HG03571 (cell line): Measurements from ENCODE around the gene RIMOC1.
"Not testable (repeated sequence)": the region's sequence is repeated elsewhere in the genome, so short reads cannot be mapped to it uniquely, and the experiment has no call there.

Experiments used
- ATAC-seq: cut with Tn5 transposase; IDR thresholded peaks from one replicate; pipeline ENCODE4 v1.9.1; 2021; ENCODE audit not compliant: unreplicated experiment

Gene RIMOC1

DNA sequence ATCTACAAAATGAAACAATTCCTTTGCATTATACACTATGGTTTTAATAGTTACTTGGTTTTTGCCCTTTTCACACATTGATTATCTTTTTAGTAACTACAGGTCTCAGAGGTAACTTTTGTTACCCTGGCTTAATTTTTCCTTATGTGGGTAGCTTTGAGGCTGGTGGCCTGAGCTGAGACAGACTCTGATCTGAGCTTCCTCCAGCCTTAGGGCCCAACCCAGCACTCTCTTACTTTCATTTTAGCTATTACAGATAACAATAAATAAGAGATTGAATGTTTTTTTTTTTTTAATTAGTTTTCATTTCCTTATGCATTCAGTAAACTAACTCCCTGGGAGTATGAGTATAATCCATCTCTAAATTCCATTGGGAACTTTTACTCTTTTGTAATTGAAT is 18.9 kb upstream of the RIMOC1 start:
- no peak for ATAC-seq

DNA sequence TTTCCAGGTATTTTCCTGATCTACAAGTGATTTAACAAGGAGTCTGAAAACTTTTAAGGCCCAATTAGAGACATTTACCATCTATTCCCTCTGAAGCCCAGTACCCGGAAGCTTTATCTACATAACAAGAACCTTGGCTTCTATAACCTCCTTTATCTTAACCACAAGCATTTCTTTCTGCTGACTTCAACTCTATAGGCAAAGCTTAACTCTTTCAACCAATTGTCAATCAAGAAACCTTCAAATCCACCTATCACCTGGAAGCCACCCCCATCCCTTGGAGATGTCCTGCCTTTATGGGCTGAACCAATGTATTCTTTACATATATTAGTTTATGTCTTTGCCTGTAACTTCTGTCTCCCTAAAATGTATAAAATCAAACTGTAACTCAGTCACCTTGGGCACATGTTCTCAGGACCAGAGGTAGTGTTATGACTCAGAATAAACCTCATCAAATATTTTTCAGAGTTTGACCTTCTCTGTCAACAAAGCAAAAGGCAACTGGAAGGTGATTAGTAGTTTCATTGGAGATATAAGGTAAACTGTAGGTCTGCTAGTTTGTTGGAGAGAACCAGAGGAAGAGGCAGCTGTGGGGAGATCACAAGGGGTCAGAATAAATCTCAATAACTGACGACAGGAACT is 13.0 kb upstream of the RIMOC1 start:
- no peak for ATAC-seq

DNA sequence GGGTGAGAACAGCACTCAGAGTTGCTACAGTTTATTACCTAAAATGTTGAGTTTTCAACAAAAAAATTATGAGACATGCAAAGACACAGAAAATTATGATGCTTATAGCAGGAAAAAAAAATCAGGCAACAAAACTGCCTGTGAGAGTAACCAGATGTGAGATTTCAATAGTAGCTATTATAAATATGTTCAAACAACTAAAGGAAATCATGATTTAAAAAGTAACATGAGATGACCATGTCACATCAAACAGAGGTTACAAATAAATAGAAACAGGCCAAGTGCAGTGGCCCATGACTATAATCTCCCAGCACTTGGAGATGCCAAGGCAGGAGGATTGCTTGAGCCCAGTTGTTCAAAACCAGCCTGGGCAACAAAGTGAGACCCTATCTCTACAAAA is 12.1 kb upstream of the RIMOC1 start:
- ATAC-seq = no peak

DNA sequence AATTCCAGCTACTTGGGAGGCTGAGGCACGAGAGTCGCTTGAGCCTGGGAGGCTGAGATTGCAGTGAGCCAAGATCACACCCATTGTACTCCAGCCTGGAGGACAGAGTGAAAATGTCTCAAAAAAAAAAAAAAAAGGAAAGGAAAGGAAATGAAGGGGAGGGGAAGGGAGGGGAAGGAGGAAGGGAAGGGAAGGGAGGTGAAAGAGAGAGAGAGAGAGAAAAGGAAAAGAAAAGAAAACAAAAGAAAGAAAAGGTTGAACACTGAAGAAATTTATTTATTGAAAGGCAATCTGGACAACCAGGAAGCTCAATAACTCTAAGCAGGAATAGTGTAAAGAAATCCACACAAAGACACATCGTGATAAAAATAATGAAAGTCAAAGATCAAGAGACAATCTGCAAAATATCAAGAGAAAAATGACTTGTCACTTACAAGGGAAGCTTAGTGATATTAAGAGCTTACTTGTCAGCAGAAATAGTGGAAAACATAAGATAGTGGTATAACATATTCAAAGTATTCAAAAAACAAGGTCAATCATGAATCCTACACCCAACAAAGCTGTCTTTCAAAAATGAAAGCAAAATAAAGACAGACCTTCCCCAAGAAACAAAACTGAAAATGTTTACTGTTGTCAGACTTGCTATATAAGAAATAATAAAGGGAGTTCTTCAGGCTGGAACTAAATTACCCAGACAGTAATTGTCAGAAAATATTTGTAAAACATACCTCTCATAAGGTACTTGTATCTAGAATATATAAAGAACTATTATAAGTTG is 10.9 kb upstream of the RIMOC1 start:
- no peak for ATAC-seq

DNA sequence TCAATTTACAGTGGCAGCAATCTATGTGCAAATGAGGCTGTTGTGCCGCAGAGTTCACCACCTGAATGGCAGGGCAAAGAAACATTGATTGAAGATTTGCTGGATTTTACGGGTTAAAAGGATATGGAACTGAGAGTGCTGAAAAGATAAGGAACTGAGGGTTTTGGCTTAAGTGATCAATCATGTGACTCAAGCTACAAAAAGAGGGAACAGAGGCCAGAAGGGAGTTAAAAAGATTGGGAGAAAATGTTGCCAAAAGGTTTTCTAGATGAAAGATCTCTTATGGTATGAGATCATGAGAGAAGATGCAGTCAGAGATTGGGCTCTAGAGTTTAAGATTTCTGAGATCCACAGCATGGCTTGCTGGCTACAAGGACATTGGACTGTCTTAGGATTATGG is 7.9 kb upstream of the RIMOC1 start:
- no peak for ATAC-seq

DNA sequence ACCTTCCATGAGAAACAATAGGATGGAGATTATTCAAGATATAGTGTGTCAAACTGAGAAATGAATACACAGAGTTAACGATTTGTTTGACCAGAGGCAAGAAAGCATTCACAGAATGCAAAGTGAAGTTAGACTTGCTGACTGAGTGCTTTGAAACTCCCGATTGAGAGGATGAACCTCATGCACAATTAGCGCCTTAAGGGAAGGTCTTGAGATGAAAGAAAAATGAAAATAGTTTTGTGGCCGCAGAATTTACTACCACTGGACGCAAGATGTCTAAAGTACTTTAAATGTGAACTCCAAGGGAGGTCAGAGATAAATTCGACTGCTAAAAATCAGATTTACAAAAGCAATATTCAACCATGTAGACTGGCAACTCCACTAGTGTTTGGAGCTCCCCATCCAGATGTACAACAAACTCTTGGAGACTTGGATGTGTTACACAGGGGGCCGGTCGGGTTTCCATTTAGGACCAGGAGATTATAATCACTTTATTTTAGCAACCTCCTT is 707 bp upstream of the RIMOC1 start:
- ATAC-seq = no peak

DNA sequence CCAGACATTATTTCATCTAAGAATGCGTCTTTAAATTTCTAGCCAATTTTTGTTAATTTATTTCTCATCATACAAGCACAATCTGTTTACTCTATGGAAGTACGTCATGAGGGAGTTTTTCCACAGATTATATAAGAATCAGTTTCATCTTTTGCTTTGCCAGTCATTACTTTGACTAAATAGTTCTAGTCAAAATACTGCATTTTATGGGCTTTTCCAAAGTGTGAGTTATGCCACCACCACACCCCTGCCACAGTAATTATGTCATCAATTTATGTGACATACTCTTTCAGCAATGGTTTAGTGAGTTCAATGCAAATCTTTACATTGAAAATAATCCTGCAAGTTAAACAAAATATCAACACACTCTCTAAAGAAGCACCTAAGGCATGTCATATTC is 2.0 kb downstream of the RIMOC1 start:
- ATAC-seq = no peak

DNA sequence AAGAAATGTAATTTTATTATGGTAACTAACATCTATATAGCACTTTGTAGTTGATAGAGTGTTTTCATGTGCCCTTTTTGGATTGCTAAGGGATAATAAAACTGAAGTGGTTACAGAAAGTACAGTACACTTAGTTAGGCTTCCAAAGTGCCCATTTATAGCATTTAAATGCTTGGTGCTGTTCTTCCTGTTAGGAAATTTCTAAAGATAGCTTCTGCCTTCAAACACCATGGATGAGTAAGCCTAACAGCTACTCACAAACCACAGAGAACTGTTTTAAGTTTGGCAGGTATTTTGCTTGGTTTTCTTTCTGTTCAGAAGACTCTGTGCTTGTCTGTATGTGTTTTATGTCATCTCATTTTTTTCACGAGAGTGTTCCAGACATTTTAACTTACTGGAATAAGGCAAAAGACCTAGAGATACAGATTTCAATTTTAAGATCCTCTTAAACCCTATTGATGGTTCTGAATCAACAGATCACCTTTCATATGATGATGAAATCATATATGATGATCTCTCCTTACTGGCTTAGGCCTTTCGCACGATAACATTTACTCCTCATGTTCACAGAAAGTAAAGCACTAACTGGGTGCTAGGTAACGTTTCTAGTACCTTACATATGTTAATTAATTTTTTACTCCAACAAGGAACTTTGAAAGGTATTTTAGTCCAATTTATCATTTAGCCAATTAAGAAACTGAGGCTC is 4.4 kb downstream of the RIMOC1 start:
- no peak for ATAC-seq

DNA sequence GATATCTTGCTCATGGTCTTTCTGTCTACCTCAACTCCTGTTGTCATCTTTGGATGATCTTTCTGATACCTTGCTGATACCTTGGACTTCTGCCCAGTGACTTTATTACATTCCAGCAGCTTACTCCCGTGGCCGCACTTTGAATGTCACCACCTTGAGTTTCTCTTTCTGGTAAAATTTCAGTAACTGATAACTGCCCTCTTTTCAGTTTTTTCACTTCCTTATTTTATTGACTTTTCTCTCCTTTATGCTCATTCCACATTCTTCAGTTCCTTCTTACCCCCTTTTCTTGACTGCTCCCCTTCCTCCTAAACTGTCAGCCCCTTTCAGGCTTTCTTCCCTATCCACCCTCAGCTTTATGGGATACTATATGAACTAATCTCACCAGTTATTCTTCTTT is 14.0 kb downstream of the RIMOC1 start:
- ATAC-seq = no peak

DNA sequence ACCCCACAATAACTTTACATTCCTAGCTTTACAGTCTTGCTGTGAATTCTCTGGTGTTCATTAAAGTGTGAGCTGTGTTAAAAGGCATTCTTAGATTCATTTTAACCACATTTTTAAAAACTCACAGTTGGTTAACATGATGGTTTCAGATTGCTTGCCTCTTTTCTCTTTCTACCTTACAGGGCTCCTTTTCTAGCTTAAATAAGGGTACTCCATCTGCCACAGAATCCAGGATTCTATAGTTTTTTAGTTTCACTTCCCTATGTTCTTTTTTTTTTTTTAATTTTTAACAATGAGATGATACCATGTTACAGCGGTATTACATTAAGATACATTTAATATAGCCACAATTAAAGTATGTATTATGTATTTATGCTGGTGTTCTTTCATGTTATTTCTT is 17.0 kb downstream of the RIMOC1 start:
- peak; percentile 24 for ATAC-seq

DNA sequence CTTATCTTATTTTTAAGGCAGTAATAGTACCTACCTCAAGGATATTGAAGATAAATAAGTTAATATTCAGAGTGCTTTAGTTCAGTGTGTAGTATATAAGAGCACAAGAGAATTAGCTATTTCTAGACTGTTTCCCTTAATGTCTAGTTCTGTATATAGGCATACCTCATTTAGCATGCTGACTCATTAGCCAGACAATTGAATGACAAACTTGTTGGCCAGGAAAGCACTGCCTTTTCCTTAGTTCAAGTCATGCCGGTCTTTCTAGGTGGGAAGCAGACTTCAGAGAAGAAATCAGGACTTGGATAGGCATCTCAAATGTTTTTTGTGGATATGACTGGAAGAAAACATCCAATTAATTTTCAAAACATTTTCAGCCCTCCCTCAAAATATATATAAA is 17.7 kb downstream of the RIMOC1 start:
- no peak for ATAC-seq

DNA sequence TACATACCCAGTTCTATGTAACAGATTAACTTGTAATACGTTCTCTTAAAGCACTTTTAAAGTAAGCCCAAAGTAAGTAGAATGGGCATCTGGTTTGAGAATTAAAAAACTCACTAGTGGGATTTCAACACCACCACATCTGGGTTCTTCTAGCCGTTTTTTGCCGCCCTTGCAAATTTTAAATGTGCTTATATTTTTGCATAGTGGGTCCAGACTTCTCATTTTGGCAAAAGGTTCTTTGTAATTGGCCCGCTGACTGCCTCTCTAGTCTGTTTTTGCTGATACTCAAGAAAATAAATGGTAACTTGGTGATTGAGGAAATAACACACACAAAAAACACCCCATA is 20.4 kb downstream of the RIMOC1 start:
- ATAC-seq = no peak

DNA sequence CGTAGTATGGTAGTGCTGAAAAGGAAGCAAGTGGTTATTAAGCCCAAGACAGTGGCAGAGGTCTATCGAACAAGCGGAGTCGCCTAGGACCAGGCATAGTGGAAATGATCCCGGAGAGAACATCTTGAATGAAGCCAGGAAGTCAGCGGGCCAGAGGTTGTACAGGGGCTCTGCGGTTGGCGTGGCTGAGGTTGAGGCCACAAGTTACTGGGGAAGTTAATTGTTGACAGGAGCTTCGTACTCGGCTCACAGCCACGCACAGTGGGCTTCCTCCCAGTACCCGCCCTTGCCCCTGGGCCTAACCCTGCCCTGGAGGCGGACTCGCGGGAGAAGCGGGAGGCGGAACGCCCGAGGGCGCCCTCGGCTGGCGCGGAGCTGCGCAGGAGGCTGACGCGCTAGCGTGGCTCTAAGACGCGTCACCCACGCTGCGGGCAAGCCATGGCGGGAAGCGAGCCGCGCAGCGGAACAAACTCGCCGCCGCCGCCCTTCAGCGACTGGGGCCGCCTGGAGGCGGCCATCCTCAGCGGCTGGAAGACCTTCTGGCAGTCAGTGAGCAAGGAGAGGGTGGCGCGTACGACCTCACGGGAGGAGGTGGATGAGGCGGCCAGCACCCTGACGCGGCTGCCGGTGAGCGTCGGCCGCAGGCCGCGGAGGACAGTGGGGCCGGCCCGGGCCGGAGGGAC is 20.9 kb downstream of the RIMOC1 start, which contains the start of gene FBXO4:
Gene FBXO4, plus strand, starts transcription at position 410 of the 683 bp plus-strand sequence. Its CDS starts 29 bp downstream, at position 439.
- peak; percentile 94 for ATAC-seq

DNA sequence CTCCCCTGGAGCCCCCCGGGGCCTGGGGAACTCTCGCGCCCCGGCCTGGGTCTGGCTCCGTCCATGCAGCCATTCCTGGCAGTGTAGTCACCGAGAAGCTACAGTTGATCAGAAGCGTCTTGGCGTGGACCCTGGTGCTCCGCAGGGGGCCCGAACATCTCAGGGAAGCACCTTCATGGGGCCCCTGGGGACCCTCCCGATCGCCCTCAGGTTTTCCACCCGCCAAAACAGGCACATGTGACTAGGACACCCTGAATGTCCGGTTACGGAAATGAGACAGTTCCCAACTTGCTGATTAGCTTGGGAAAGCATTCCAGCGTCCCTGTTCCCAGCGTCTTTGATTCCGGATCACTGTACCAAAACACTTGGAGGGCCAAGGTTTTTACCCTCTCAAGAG is 21.4 kb downstream of the RIMOC1 start:
- ATAC-seq = peak; percentile 9

DNA sequence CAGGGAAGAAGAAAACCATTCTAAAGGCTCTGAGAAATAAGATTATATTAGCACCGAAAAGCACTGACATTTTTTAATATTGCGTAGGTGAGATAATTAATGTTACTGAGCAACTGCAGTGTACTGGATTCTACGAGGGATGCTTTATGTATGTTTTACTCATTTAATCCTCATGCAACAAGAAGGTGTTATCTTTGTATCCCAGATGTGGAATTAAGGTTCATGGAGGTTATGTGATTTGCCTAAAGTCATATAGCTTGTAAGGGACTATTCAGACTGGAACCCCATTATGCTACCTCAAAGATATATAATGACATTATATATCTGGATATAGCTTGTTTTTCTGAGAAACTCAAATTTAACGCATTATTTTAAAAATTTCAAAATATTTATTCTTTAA is 23.5 kb downstream of the RIMOC1 start:
- ATAC-seq = no peak

DNA sequence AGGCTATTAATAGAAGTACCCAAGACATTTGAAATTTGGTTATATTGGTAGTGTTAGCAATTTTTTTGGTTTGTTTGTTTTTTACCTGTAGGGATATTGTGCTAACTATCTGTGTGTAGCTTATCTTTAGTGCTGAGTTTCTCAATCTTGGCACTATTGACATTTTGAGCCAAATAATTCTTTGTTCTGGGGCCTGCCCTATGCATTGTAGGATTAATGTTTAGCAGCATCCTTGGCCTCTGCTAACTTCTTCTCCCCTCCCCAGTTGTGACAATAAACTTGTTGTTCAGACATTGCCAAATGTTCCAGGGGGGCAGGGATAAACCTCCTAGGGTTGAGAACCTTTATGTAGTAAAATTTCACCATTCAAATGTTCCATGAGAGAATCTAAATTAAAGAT is 24.9 kb downstream of the RIMOC1 start:
- no peak for ATAC-seq

DNA sequence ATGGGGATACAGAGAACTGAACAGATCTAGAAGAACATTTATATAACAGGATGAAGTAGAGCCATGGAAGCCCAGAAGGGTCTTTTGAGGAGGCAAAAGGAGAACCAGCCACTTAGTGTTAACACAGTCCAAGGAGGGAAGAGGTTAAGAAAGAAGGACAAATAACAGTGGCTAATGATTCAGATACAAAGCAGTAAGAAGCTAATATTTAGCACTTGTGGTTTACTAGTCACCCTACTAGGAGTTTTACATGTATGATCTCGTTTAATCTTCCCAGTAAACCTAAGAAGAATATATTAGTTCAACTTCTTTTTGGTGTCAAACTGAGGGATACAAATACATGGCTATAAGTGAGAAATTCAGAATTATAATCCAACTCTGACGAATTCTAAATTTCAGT is 28.6 kb downstream of the RIMOC1 start:
- no peak for ATAC-seq

DNA sequence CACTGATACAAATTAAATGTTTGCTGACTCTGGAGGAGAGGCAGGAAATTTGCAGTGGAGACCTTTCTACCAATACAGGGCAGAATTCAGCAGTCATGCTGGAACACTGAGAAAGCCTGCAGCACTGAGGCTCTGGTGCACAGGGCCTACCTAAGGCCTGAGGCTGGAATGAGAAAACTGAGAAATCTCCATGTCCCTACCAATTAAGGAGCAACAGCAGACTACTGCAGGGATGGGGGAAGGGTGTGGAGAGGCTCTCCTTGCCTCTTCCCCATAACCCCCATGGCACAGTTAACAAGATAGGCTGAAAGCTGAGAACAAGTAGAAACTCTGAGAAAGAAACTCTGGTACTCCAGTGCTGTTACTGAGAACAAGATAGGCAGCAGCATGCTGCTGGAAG is 31.4 kb downstream of the RIMOC1 start:
- ATAC-seq = no peak

DNA sequence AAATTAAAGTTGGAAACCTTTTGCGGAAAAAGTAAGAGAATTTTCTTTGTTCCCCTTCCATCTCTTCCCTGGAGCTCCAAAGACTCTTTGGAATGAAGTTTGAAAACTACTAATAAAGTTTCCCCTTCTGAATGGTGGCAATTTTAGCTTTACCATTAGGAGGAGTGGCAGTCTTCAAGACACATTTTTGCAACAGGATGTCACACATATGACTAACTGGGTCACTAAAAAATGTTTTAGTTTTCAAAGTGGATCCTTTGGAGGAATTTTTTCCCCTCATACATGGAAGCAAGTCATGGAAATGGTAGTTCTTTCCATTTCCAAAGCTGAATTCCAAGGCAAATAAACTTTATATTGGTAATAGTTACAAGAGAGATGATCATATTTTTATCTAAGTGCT is 36.5 kb downstream of the RIMOC1 start:
- ATAC-seq = no peak

DNA sequence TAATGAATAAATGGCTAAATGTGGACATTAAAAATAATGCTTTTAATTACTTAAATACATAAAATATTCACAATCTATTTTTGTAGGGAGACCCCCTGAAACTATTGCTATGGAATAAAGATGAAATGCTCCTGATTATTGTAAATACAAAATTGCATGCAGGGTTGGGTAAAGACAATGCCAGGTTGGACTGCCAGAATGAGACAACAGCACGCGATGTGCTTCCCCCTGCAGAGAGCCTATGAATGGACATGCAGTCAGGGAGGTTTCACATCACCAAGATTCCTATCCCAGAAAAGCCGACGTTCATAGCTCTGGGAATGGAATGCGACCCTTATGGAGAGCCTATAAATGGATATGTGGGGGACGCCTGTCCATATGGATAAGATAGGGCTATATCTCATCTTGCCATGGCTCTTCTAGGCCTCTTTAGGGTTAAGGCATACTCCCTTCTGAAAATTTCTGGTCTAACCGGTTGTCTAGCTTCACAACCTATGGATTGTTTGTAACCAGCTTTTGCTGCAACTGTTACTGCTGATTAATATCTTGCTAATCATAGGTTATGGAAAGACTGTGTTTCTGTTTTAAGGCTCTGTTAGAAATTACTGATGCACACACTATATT is 41.3 kb downstream of the RIMOC1 start:
- not testable (repeated sequence) for ATAC-seq

DNA sequence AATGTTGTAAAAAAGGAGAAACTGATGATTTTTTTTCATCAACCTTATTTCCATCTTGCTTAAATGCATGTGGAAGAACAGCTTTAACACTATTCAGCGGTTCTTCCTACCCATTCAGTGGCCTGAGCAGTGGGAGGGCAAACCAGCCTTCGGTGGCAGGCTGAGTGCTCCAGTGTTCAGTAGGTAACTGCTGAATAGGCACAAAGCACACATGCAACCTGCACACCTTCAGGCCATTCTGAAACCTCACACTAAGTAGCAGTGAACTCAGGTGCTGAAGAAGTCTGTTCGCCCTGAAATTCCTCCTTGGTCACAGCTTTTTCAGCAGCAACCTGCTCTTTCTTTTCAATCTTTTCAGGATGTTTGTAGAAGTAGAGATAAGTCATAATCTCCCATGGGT is 47.1 kb downstream of the RIMOC1 start:
- no peak for ATAC-seq
